HEK293 (cell line): ENCODE measurements around the gene SRF.

ENCODE experiments used
- CTCF ChIA-PET: fragments of 350-600 bp; formaldehyde crosslinking; extraction: SDS; loops from one replicate; lab custom pipeline; 2021; ENCODE audit warnings: antibody characterized with exemption; lab: Yijun Ruan, JAX
- POLR2A ChIA-PET: fragments of 300-600 bp; formaldehyde crosslinking; extraction: SDS; loops from one replicate; lab custom pipeline; 2020; ENCODE audit warnings: antibody characterized with exemption, inconsistent platforms; lab: Yijun Ruan, JAX
- H3K27ac ChIP-seq: fragments of 200-500 bp; sonication (Bioruptor generic); 2 replicates; pipeline ENCODE4 v1.5.1; 2014; ENCODE audit warnings: low read depth, low read length, control low read depth, inconsistent platforms; ENCODE audit errors: extremely low read depth
- H3K36me3 ChIP-seq, 2 experiments: fragments of 200-500 bp in 1 of 2; sonication (Bioruptor generic) in 1 of 2; 1 replicate in 1 of 2; 2 replicates in 1 of 2; pipeline ENCODE4 v1.5.1; 2014 to 2017; ENCODE audit warnings: inconsistent platforms in 2 of 2, low read length in 2 of 2; ENCODE audit not compliant: control insufficient read depth in 2 of 2, insufficient read depth in 1 of 2
- H3K4me1 ChIP-seq: fragments of 200-500 bp; sonication (Bioruptor generic); 2 replicates; pipeline ENCODE4 v1.5.1; 2014; ENCODE audit warnings: mild to moderate bottlenecking, low read length, inconsistent platforms; ENCODE audit not compliant: control insufficient read depth, insufficient read depth
- H3K4me3 ChIP-seq: 2 replicates; pipeline ENCODE4 v1.5.1; 2011; ENCODE audit warnings: low read depth, mild to moderate bottlenecking, control low read depth, low read length, moderate library complexity
- H3K9me3 ChIP-seq: fragments of 200-500 bp; sonication (Bioruptor generic); 2 replicates; pipeline ENCODE4 v1.5.1; 2014; ENCODE audit warnings: low read depth, low read length, inconsistent platforms; ENCODE audit not compliant: control insufficient read depth, insufficient read depth
- BCL11B ChIP-seq: fragments of 450-650 bp; formaldehyde crosslinking; IDR thresholded peaks from 2 replicates; pipeline ENCODE4 v1.5.1; 2016; ENCODE audit warnings: low read depth, missing biosample characterization, missing genetic modification characterization
- GLI4 ChIP-seq: fragments of 450-650 bp; formaldehyde crosslinking; IDR thresholded peaks from 2 replicates; pipeline ENCODE4 v1.5.1; 2016; ENCODE audit warnings: missing biosample characterization, missing genetic modification characterization
- KLF10 ChIP-seq: fragments of 450-650 bp; IDR thresholded peaks from 2 replicates; pipeline ENCODE4 v1.5.1; 2018; ENCODE audit warnings: missing biosample characterization, mild to moderate bottlenecking, missing genetic modification characterization
- PRDM4 ChIP-seq: fragments of 450-650 bp; formaldehyde crosslinking; IDR thresholded peaks from 2 replicates; pipeline ENCODE4 v1.5.1; 2017; ENCODE audit warnings: missing biosample characterization, missing genetic modification characterization
- SCRT2 ChIP-seq: fragments of 450-650 bp; formaldehyde crosslinking; IDR thresholded peaks from 2 replicates; pipeline ENCODE4 v1.5.1; 2016; ENCODE audit warnings: missing biosample characterization, missing genetic modification characterization
- TCF7L2 ChIP-seq: IDR thresholded peaks from 2 replicates; pipeline ENCODE4 v1.6.1; 2011; ENCODE audit warnings: low read depth, mild to moderate bottlenecking, inconsistent platforms, low read length, moderate library complexity, borderline replicate concordance
- ZBTB26 ChIP-seq: fragments of 450-650 bp; formaldehyde crosslinking; optimal IDR thresholded peaks from 2 replicates; pipeline ENCODE3; 2016; ENCODE audit warnings: missing biosample characterization, mild to moderate bottlenecking, missing genetic modification characterization
- ZEB2 ChIP-seq: fragments of 450-650 bp; formaldehyde crosslinking; IDR thresholded peaks from 2 replicates; pipeline ENCODE4 v1.5.1; 2016; ENCODE audit warnings: missing biosample characterization, missing genetic modification characterization
- ZFHX2 ChIP-seq: fragments of 450-650 bp; formaldehyde crosslinking; conservative IDR thresholded peaks from 2 replicates; pipeline ENCODE4 v1.5.1; 2016; ENCODE audit warnings: missing biosample characterization, missing genetic modification characterization
- ZNF140 ChIP-seq: fragments of 450-650 bp; formaldehyde crosslinking; IDR thresholded peaks from 2 replicates; pipeline ENCODE4 v1.5.1; 2016; ENCODE audit warnings: missing biosample characterization, missing genetic modification characterization
- ZNF266 ChIP-seq: fragments of 450-650 bp; formaldehyde crosslinking; IDR thresholded peaks from 2 replicates; pipeline ENCODE4 v1.5.1; 2016; ENCODE audit warnings: missing biosample characterization, missing genetic modification characterization, low read depth
- ZNF362 ChIP-seq: fragments of 450-650 bp; formaldehyde crosslinking; IDR thresholded peaks from 2 replicates; pipeline ENCODE4 v1.5.1; 2016; ENCODE audit warnings: missing biosample characterization, missing genetic modification characterization
- ZNF488 ChIP-seq: fragments of 450-650 bp; formaldehyde crosslinking; IDR thresholded peaks from 2 replicates; pipeline ENCODE4 v1.5.1; 2016; ENCODE audit warnings: missing biosample characterization, missing genetic modification characterization
- ZNF513 ChIP-seq: fragments of 450-650 bp; IDR thresholded peaks from 2 replicates; pipeline ENCODE4 v1.5.1; 2018; ENCODE audit warnings: missing biosample characterization, missing genetic modification characterization
- ZNF585B ChIP-seq: fragments of 450-650 bp; formaldehyde crosslinking; IDR thresholded peaks from 2 replicates; pipeline ENCODE4 v1.5.1; 2016; ENCODE audit warnings: missing biosample characterization, missing genetic modification characterization
- ZNF76 ChIP-seq: fragments of 450-650 bp; formaldehyde crosslinking; IDR thresholded peaks from 2 replicates; pipeline ENCODE4; 2016; ENCODE audit warnings: low read depth, missing biosample characterization, missing genetic modification characterization, borderline replicate concordance
- ZNF843 ChIP-seq: fragments of 450-650 bp; formaldehyde crosslinking; IDR thresholded peaks from 2 replicates; pipeline ENCODE4 v1.5.1; 2016; ENCODE audit warnings: missing biosample characterization, missing genetic modification characterization
- TF ChIP-seq, protein P1 (sequence below): fragments of 450-650 bp; formaldehyde crosslinking; IDR thresholded peaks from 2 replicates; pipeline ENCODE4 v1.5.1; 2016; ENCODE audit warnings: missing biosample characterization, missing genetic modification characterization

SRF gene

DNA sequence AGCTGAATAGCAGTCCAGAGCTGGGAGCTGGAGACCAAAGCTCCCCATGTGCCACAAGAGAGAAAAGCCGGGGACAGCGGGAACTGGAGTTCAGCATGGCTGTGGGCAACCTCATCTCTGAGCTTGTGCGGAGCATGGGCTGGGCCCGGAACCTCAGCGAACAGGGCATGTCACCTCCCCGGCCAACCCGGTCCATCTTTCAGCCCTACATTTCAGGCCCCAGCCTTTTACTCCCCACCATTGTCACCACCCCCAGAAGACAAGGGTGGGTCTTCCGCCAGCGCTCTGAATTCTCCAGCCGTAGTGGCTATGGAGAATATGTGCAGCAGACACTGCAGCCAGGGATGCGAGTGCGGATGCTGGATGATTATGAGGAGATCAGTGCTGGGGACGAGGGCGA, 14.9 kb downstream of the SRF start (continued):
- TF ChIP-seq PRDM4 (tag by site-specific recombination) (no peak), SCRT2 (tag by site-specific recombination) (no peak), ZFHX2 (tag by site-specific recombination) (no peak), BCL11B (no peak)
- TF ChIP-seq, all 188 proteins: peak for 0

- Histone ChIP-seq H3K4me3 (no peak overlapping the region), H3K27ac (no peak overlapping the region), H3K36me3 (peaks cover 0 to 40% of the 10 kb centered on the region in 2 experiments; a peak in 2 of 3 replicates), H3K4me1 (peaks cover 3% of the 10 kb centered on the region; the same call in 1 of the 2 replicates), H3K9me3 (no peaks in the 10 kb centered on the region)
- ChIA-PET CTCF (no interaction called here), POLR2A (interaction anchor here (0.9 kb wide), 1 partner anchor 12 kb away, joined by 3 read pairs; no protein-coding TSS in a partner anchor)
- no peak for TF ChIP-seq ZNF76
- TF ChIP-seq GLI4 (tag by site-specific recombination): no peak
- TF ChIP-seq TCF7L2: no peak
Measured at GRCh38 chr6:43186706-43187105, 15.6 kb downstream of the SRF start.

GRCh38 chr6:43187821-43188220, 16.8 kb downstream of the SRF start:
- TF ChIP-seq ZNF140 (tag by site-specific recombination): no peak
- CTCF ChIA-PET: interaction anchor here (1.2 to 1.6 kb wide), 2 partner anchors 41 to 147 kb away, joined by 4 read pairs; partner anchors contain the start of gene DNPH1
- Histone ChIP-seq H3K9me3 (no peaks in the 10 kb centered on the region), H3K4me3 (no peak overlapping the region), H3K27ac (no peak overlapping the region), H3K36me3 (peaks cover 0 to 41% of the 10 kb centered on the region in 2 experiments; a peak in 2 of 3 replicates), H3K4me1 (peaks cover 2% of the 10 kb centered on the region; the same call in 1 of the 2 replicates)
- POLR2A ChIA-PET: interaction anchor here (0.9 kb wide), 1 partner anchor 13 kb away, joined by 3 read pairs; no protein-coding TSS in a partner anchor

DNA sequence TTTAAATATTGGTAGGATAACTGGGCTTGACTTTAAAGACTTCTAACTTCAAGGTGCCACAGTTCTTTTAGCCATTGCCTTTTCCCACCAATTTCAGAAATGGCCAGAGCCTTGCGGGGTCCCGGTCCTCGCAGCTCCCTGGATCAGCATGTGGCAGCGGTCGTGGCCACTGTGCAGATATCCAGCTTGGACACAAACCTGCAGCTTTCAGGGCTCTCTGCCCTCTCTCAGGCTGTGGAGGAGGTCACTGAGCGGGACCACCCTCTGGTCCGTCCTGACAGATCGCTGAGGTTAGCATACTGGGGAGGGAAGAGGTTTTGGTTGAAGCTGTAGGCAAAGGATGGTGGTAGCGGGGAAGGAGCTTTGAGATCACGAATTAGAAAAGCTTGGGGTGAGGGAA, 17.4 kb downstream of the SRF start:
- H3K36me3 ChIP-seq: peaks cover 2 to 44% of the 10 kb centered on the region in 2 experiments; a peak in 2 of 3 replicates
- no peaks in the 10 kb centered on the region for H3K4me1 ChIP-seq
- no peak overlapping the region for H3K4me3 ChIP-seq
- ChIA-PET CTCF (interaction anchor here (1.2 to 1.6 kb wide), 2 partner anchors 41 to 147 kb away, joined by 4 read pairs; partner anchors contain the start of gene DNPH1), POLR2A (no interaction called here)
- no peak overlapping the region for H3K27ac ChIP-seq
- H3K9me3 ChIP-seq: no peaks in the 10 kb centered on the region
- no peak for TF ChIP-seq KLF10
- TF ChIP-seq, protein P1, sequence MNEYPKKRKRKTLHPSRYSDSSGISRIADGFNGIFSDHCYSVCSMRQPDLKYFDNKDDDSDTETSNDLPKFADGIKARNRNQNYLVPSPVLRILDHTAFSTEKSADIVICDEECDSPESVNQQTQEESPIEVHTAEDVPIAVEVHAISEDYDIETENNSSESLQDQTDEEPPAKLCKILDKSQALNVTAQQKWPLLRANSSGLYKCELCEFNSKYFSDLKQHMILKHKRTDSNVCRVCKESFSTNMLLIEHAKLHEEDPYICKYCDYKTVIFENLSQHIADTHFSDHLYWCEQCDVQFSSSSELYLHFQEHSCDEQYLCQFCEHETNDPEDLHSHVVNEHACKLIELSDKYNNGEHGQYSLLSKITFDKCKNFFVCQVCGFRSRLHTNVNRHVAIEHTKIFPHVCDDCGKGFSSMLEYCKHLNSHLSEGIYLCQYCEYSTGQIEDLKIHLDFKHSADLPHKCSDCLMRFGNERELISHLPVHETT: no peak
- TF ChIP-seq ZBTB26: no peak
- no peak for TF ChIP-seq ZNF585B (tag by site-specific recombination)
- TF ChIP-seq ZEB2: no peak
- no peak for TF ChIP-seq ZNF362
- no peak for TF ChIP-seq ZNF843 (tag by site-specific recombination)
- no peak for TF ChIP-seq ZNF488 (tag by site-specific recombination)
- TF ChIP-seq ZNF266 (tag by site-specific recombination): no peak
- TF ChIP-seq ZNF513 (tag by site-specific recombination): no peak
